SK-N-SH treated with all-trans-retinoic acid at 6 μM for 48 hours (cell line): ENCODE results near the gene RPL7A.

Experiments
- ATAC-seq: fragments of 200-7000 bp; cut with Tn5 transposase; 3 replicates; pipeline ENCODE4 v1.9.1; 2020; ENCODE audit warnings: mild to moderate bottlenecking, moderate library complexity
- ARNTL ChIP-seq: fragments of 450-650 bp; formaldehyde crosslinking; IDR thresholded peaks from 2 replicates; pipeline ENCODE4 v1.5.0; 2020; ENCODE audit warnings: low read depth, mild to moderate bottlenecking, moderate library complexity, borderline replicate concordance
- BACH2 ChIP-seq: fragments of 250-450 bp; sonication (Bioruptor Pico); IDR thresholded peaks from 2 replicates; pipeline ENCODE4 v1.9.0; 2021; ENCODE audit warnings: mild to moderate bottlenecking, borderline replicate concordance
- CREB5 ChIP-seq: fragments of 250-450 bp; sonication (Bioruptor Pico); IDR thresholded peaks from 2 replicates; pipeline ENCODE4 v1.5.1; 2020; ENCODE audit warnings: low read depth, mild to moderate bottlenecking, moderate library complexity
- CSDC2 ChIP-seq: fragments of 250-450 bp; sonication (Bioruptor Pico); IDR thresholded peaks from 2 replicates; pipeline ENCODE4 v1.5.0; 2020; ENCODE audit warnings: mild to moderate bottlenecking, moderate library complexity
- CSRNP3 ChIP-seq: fragments of 250-450 bp; sonication (Bioruptor Pico); IDR thresholded peaks from 2 replicates; pipeline ENCODE4 v1.5.1; 2021; ENCODE audit warnings: mild to moderate bottlenecking, moderate library complexity
- ESRRG ChIP-seq: fragments of 250-450 bp; sonication (Bioruptor Pico); IDR thresholded peaks from 2 replicates; pipeline ENCODE4 v1.6.1; 2021; ENCODE audit warnings: mild to moderate bottlenecking
- GLIS3 ChIP-seq: fragments of 250-450 bp; sonication (Bioruptor Pico); IDR thresholded peaks from 2 replicates; pipeline ENCODE4 v1.5.0; 2020; ENCODE audit warnings: mild to moderate bottlenecking, moderate library complexity
- ISL1 ChIP-seq: fragments of 250-450 bp; sonication (Bioruptor Pico); IDR thresholded peaks from 2 replicates; pipeline ENCODE4 v2.1.2; 2022; ENCODE audit warnings: mild to moderate bottlenecking, moderate library complexity
- OSR1 ChIP-seq: fragments of 250-450 bp; sonication (Bioruptor Pico); IDR thresholded peaks from 2 replicates; pipeline ENCODE4 v1.8.0; 2022; ENCODE audit warnings: moderate library complexity, mild to moderate bottlenecking, inconsistent platforms
- PPARA ChIP-seq: fragments of 250-450 bp; sonication (Bioruptor Pico); IDR thresholded peaks from 2 replicates; pipeline ENCODE4 v1.5.0; 2020; ENCODE audit warnings: mild to moderate bottlenecking, borderline replicate concordance
- RARB ChIP-seq: fragments of 250-450 bp; sonication (Bioruptor Pico); IDR thresholded peaks from 2 replicates; pipeline ENCODE4 v1.8.0; 2021; ENCODE audit warnings: mild to moderate bottlenecking, moderate library complexity
- SNAI2 ChIP-seq: fragments of 250-450 bp; sonication (Bioruptor Pico); IDR thresholded peaks from 2 replicates; pipeline ENCODE4 v1.5.0; 2020; ENCODE audit warnings: mild to moderate bottlenecking, moderate library complexity
- TCF4 ChIP-seq: fragments of 250-450 bp; sonication (Bioruptor Pico); IDR thresholded peaks from 2 replicates; pipeline ENCODE4 v1.8.0; 2021; ENCODE audit warnings: mild to moderate bottlenecking, moderate library complexity, borderline replicate concordance
- TOX ChIP-seq: fragments of 250-450 bp; sonication (Bioruptor Pico); IDR thresholded peaks from 2 replicates; pipeline ENCODE4 v1.8.0; 2021; ENCODE audit warnings: mild to moderate bottlenecking, moderate library complexity, borderline replicate concordance
- ZC3H10 ChIP-seq: fragments of 250-450 bp; sonication (Bioruptor Pico); IDR thresholded peaks from 2 replicates; pipeline ENCODE4 v1.5.1; 2021; ENCODE audit warnings: mild to moderate bottlenecking, moderate library complexity
- ZFP3 ChIP-seq: fragments of 250-450 bp; sonication (Bioruptor Pico); IDR thresholded peaks from 2 replicates; pipeline ENCODE4 v1.5.0; 2020; ENCODE audit warnings: mild to moderate bottlenecking, moderate library complexity
- ZFP30 ChIP-seq: fragments of 450-650 bp; formaldehyde crosslinking; IDR thresholded peaks from 2 replicates; pipeline ENCODE4 v1.5.0; 2022; ENCODE audit warnings: mild to moderate bottlenecking, moderate library complexity
- ZNF565 ChIP-seq: fragments of 450-650 bp; formaldehyde crosslinking; conservative IDR thresholded peaks from 2 replicates; pipeline ENCODE4 v1.5.0; 2020; ENCODE audit warnings: low read depth, mild to moderate bottlenecking, moderate library complexity
- ZNF70 ChIP-seq: fragments of 450-650 bp; formaldehyde crosslinking; IDR thresholded peaks from 2 replicates; pipeline ENCODE4 v1.5.0; 2020; ENCODE audit warnings: mild to moderate bottlenecking, moderate library complexity
- ZNF8 ChIP-seq: fragments of 450-650 bp; formaldehyde crosslinking; IDR thresholded peaks from 2 replicates; pipeline ENCODE4 v1.5.0; 2020; ENCODE audit warnings: mild to moderate bottlenecking, moderate library complexity
- TF ChIP-seq, protein P1 (sequence below): fragments of 250-450 bp; sonication (Bioruptor Pico); IDR thresholded peaks from 2 replicates; pipeline ENCODE4 v1.5.0; 2020; ENCODE audit warnings: mild to moderate bottlenecking, moderate library complexity

The RPL7A gene

GRCh38 chr9:133349965-133350616 is 2.1 kb downstream of the RPL7A start (continued):
- TF ChIP-seq, protein P1, sequence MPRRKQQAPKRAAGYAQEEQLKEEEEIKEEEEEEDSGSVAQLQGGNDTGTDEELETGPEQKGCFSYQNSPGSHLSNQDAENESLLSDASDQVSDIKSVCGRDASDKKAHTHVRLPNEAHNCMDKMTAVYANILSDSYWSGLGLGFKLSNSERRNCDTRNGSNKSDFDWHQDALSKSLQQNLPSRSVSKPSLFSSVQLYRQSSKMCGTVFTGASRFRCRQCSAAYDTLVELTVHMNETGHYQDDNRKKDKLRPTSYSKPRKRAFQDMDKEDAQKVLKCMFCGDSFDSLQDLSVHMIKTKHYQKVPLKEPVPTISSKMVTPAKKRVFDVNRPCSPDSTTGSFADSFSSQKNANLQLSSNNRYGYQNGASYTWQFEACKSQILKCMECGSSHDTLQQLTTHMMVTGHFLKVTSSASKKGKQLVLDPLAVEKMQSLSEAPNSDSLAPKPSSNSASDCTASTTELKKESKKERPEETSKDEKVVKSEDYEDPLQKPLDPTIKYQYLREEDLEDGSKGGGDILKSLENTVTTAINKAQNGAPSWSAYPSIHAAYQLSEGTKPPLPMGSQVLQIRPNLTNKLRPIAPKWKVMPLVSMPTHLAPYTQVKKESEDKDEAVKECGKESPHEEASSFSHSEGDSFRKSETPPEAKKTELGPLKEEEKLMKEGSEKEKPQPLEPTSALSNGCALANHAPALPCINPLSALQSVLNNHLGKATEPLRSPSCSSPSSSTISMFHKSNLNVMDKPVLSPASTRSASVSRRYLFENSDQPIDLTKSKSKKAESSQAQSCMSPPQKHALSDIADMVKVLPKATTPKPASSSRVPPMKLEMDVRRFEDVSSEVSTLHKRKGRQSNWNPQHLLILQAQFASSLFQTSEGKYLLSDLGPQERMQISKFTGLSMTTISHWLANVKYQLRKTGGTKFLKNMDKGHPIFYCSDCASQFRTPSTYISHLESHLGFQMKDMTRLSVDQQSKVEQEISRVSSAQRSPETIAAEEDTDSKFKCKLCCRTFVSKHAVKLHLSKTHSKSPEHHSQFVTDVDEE (CRISPR knock-in tag): no peak
- no peak for TF ChIP-seq ISL1
- TF ChIP-seq ZNF8 (CRISPR knock-in tag): no peak
- TF ChIP-seq PPARA (CRISPR knock-in tag): no peak
- TF ChIP-seq RARB: no peak
- TF ChIP-seq SNAI2: no peak
- no peak for TF ChIP-seq ZFP3 (CRISPR knock-in tag)
- TF ChIP-seq ZC3H10 (CRISPR knock-in tag): no peak

DNA sequence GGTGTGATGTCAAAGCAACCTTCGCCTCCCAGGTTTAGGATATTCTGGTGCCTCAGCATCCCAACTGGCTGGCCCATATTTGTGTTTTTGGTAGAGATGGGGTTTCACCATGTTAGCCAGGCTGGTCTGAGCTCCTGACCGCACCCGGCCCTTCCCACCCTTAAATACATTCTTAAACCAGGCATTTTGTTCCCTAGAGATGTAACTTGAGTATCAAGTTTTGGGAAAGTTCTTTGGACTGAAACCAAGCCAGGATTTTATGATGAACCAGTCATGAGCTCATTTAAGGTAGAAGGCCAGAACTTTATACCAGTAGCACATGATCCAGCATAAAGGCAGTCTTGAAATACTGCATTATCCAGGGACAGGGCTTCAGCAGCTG is 3.5 kb downstream of the RPL7A start:
- no peak for ATAC-seq
- TF ChIP-seq ISL1 (no peak), CSRNP3 (CRISPR knock-in tag) (no peak), CSDC2 (CRISPR knock-in tag) (no peak), ARNTL (no peak), ZNF70 (CRISPR knock-in tag) (no peak), ZNF565 (CRISPR knock-in tag) (no peak), RARB (no peak), BACH2 (CRISPR knock-in tag) (no peak), ZNF8 (CRISPR knock-in tag) (no peak), OSR1 (CRISPR knock-in tag) (no peak), CREB5 (CRISPR knock-in tag) (no peak), ZFP30 (CRISPR knock-in tag) (no peak), ESRRG (CRISPR knock-in tag) (no peak), TOX (CRISPR knock-in tag) (no peak), GLIS3 (CRISPR knock-in tag) (no peak), TCF4 (CRISPR knock-in tag) (no peak)
- TF ChIP-seq, protein P1 (CRISPR knock-in tag): no peak

DNA sequence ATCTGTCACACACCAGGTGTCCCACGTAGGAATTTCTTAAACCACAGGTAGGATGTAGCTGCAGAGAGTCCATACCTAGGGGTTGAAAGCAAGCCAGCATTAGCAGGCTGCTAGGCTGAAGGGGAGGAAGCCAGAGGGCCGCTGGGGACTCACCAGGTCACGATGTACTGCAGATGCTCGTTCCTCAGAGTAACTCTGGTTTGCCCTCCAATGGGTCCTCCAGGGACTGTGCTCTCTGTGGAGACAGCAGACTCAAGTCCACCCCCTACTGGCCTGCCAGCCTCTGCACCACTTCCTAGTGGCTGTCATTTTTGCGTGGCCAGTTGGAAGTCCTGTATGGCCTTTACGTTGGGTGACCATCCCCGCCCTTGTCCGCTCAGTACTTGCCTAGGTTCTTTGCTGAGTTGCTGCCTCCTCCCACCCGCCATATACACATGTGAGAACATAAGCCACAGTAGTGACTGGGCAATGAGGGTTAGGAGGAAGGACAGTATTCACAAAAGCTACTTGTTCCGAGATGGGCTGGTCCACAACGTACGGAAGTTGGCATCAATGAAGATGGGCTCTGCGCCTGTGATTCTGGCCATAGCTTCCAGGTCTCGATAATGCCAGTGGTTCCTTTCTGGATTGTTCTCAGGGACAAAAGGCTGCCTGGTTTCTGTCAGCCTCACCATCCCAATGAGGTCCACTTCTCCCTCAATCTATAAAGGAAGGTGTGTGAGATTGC is 4.1 kb downstream of the RPL7A start:
- TF ChIP-seq BACH2 (CRISPR knock-in tag) (no peak), ZFP3 (CRISPR knock-in tag) (0 out of 2 replicates have a peak, but pooled peaks have one; percentile 29)
- ATAC-seq: peak; percentile 31
